ENCODE data around the gene NSF.

Gene NSF

DNA sequence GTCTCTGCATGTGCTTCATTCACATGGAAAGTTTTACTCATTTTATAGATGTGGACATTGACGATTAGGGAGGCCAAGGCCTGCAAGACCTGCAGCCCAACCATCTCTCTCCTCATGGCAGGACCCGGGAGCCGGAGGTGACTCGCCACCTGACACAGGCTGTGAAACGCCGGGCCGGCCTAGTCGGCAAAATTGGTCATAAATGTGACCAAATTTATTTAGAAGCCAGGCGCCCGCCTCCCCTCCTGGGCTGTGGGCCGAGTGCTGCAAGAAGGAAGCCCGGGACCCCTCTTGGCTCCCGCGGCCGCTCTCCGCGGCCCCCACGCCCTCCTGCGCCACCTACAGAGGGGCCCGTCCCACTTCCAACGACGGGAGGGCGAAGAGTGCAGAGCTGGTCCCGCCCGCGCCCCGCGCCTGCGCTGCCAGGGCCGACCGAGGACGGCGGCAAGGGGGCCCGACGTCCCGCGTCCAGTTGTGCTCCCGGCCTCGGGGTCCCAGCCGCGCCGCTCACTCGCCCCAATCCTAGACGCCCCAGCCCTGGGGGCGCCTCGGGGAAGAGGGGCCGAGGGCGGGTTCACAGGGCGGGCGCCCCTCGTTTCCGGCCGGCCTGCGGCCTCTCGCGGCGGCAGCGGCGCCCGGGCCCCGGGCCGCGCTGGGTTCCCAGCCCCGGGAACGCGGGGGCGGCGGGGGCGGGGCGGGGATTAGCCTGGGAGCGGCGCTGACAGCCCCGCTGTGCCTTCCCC is 180.5 kb downstream of the NSF start:
- H3K27ac ChIP-seq (replicated peaks) = no peak overlapping the region
- peak overlapping the region; percentile 40 for H3K4me3 ChIP-seq (replicated peaks; ENCODE audit: insufficient read depth, low read length)
- DNase-seq (ENCODE audit: low read depth in 1 of 2, low spot score in 1 of 2) = peak in 1 of 2 experiments; percentile 17
- TF ChIP-seq GABPA (IDR thresholded peaks at IDR 0.05; ENCODE audit: low read depth) (no peak), POLR2AphosphoS5 (IDR thresholded peaks at IDR 0.05; ENCODE audit: low read depth) (no peak), SPI1 (IDR thresholded peaks at IDR 0.05; ENCODE audit: borderline replicate concordance, low read depth) (no peak)
- peaks cover 40% of the 10 kb centered on the region for H3K27me3 ChIP-seq (ENCODE audit: insufficient read depth, poor library complexity, severe bottlenecking)

DNA sequence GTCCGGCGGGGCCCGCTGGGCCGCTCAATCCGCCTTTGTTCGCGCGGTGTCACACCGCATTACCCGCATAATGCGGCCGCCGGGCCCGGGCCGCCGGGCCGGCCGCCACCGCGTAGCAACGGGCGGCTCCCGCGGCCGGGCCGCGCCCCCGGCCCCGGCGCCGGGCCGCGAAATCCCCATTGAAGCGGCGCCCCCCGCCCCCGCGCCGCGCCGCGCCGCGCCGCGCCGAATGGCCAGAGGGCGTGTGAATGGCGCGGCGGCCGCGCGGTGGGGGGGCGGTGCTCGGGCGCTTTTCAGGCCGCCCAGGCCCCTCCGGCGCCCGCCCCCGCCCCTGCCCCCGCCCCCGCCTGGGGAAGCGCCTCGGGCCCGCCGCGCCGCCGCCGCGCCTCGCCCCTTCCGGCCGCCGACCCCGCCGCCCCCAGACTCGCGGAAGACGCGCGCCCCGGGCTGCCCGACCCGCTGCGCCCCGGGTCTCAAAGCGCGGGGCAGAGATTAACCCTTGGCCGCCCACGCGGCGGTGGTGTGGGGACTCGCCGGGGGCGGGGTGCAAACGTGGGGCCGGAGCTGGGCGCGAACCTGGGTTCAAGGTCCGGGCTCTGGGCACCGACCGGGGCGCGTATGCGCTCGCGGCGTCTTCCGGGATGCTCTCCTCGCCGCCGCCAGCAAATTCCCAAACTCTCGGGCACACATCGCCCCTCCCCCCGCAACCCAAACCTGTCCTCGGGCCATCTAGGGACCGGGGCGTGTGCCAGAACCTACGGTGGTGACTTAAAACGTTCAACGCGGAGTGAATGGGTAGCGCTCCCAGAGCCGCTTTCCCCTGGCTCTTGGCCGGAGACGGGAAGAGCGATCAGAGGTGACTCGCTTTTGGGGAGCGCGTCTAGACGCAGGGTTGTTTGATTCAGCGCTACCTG is 181.3 kb downstream of the NSF start:
- no peak for DNase-seq (ENCODE audit: low read depth in 1 of 2, low spot score in 1 of 2)

DNA sequence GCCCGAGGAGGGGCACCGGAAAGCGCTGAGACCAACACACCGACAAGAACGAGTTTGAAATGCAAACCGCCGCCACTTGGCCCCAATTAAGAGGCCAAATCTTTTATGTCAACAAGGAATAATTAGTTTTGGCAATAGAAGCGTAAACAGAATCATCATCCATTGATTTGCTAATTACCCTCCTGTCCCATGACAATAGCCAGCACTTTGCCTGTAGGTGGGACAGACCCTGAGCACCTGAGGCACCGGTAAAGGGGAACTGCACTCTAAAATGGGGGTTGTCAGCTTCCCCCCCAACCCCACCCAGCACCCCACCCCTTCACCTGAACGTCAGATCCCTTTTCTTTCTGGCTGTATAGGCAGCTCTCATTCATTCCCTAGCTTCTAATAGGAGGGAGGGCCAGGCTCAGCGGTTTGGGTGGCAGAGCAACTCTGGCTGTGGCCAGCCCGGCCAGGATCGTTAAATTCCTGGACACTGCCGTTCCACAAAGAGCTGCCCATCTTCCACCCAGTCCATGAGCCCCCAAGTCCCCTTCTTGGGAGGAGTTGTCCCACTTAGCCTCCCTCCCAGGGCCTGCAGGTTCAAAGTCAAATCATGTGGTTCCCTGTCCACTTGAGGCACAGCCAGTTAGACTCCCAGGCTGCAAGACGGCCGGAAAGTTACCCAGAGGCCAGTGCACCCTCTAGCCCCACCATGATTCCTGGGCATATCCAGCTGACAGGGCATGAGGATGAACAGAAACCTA is 182.2 kb downstream of the NSF start:
- no peak overlapping the region for H3K27ac ChIP-seq (replicated peaks)
- H3K4me3 ChIP-seq (replicated peaks; ENCODE audit: insufficient read depth, low read length) = no peak overlapping the region; the same call in 1 of the 2 replicates
- H3K27me3 ChIP-seq (ENCODE audit: insufficient read depth, poor library complexity, severe bottlenecking) = peaks cover 40% of the 10 kb centered on the region

More for the DNA sequence above, 181.3 kb downstream of the NSF start:
- Histone ChIP-seq H3K4me3 (replicated peaks; ENCODE audit: insufficient read depth, low read length) (peak overlapping the region; percentile 51), H3K27me3 (ENCODE audit: insufficient read depth, poor library complexity, severe bottlenecking) (peaks cover 40% of the 10 kb centered on the region), H3K27ac (replicated peaks) (no peak overlapping the region)
- TF ChIP-seq, protein P1, sequence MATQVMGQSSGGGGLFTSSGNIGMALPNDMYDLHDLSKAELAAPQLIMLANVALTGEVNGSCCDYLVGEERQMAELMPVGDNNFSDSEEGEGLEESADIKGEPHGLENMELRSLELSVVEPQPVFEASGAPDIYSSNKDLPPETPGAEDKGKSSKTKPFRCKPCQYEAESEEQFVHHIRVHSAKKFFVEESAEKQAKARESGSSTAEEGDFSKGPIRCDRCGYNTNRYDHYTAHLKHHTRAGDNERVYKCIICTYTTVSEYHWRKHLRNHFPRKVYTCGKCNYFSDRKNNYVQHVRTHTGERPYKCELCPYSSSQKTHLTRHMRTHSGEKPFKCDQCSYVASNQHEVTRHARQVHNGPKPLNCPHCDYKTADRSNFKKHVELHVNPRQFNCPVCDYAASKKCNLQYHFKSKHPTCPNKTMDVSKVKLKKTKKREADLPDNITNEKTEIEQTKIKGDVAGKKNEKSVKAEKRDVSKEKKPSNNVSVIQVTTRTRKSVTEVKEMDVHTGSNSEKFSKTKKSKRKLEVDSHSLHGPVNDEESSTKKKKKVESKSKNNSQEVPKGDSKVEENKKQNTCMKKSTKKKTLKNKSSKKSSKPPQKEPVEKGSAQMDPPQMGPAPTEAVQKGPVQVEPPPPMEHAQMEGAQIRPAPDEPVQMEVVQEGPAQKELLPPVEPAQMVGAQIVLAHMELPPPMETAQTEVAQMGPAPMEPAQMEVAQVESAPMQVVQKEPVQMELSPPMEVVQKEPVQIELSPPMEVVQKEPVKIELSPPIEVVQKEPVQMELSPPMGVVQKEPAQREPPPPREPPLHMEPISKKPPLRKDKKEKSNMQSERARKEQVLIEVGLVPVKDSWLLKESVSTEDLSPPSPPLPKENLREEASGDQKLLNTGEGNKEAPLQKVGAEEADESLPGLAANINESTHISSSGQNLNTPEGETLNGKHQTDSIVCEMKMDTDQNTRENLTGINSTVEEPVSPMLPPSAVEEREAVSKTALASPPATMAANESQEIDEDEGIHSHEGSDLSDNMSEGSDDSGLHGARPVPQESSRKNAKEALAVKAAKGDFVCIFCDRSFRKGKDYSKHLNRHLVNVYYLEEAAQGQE (IDR thresholded peaks at IDR 0.05; ENCODE audit: insufficient replicate concordance, low read depth) = no peak
- TF ChIP-seq SPI1 (IDR thresholded peaks at IDR 0.05; ENCODE audit: borderline replicate concordance, low read depth) = no peak
- TF ChIP-seq, protein P2, sequence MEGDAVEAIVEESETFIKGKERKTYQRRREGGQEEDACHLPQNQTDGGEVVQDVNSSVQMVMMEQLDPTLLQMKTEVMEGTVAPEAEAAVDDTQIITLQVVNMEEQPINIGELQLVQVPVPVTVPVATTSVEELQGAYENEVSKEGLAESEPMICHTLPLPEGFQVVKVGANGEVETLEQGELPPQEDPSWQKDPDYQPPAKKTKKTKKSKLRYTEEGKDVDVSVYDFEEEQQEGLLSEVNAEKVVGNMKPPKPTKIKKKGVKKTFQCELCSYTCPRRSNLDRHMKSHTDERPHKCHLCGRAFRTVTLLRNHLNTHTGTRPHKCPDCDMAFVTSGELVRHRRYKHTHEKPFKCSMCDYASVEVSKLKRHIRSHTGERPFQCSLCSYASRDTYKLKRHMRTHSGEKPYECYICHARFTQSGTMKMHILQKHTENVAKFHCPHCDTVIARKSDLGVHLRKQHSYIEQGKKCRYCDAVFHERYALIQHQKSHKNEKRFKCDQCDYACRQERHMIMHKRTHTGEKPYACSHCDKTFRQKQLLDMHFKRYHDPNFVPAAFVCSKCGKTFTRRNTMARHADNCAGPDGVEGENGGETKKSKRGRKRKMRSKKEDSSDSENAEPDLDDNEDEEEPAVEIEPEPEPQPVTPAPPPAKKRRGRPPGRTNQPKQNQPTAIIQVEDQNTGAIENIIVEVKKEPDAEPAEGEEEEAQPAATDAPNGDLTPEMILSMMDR (IDR thresholded peaks at IDR 0.05; ENCODE audit: insufficient read depth, low read length) = no peak
- no peak for TF ChIP-seq POLR2AphosphoS5 (IDR thresholded peaks at IDR 0.05; ENCODE audit: low read depth)
- TF ChIP-seq GABPA (IDR thresholded peaks at IDR 0.05; ENCODE audit: low read depth) = no peak

More for the DNA sequence above, 182.2 kb downstream of the NSF start:
- no peak for TF ChIP-seq SPI1 (IDR thresholded peaks at IDR 0.05; ENCODE audit: borderline replicate concordance, low read depth)
- TF ChIP-seq, protein P2 (IDR thresholded peaks at IDR 0.05; ENCODE audit: insufficient read depth, low read length) = no peak
- TF ChIP-seq, protein P1 (IDR thresholded peaks at IDR 0.05; ENCODE audit: insufficient replicate concordance, low read depth) = no peak
- TF ChIP-seq POLR2AphosphoS5 (IDR thresholded peaks at IDR 0.05; ENCODE audit: low read depth) = no peak
- no peak for TF ChIP-seq GABPA (IDR thresholded peaks at IDR 0.05; ENCODE audit: low read depth)
- no peak for DNase-seq (ENCODE audit: low read depth in 1 of 2, low spot score in 1 of 2)

Measured in HL-60 (cell line).